Lower leg skin (tissue), 4 donors: ENCODE results near the gene RAB3C. TPM values are rescaled to one million over a fixed set of nuclear protein-coding genes. Genes with fewer than 3 reads are reported as not detected.
"Not testable (repeated sequence)": the region's sequence is repeated elsewhere in the genome, so short reads cannot be mapped to it uniquely, and the experiment has no call there.

Experiments used
- DNase-seq, 2 donors: peaks; one replicate each; pipeline ENCODE4 v3.0.0-alpha.2; 2019; ENCODE audit warnings: low spot score in 2 of 2
- H3K4me3 ChIP-seq: fragments of 200-600 bp; sonication (generic); 2 replicates; pipeline ENCODE4 v1.5.1; 2017; ENCODE audit warnings: mild to moderate bottlenecking, low read depth; ENCODE audit not compliant: poor library complexity, severe bottlenecking
- CTCF ChIP-seq, 3 donors: fragments of 450-650 bp; IDR thresholded peaks; one replicate each; pipeline ENCODE4 v1.5.1; 2016; ENCODE audit warnings: antibody characterized with exemption in 3 of 3, mild to moderate bottlenecking in 3 of 3, moderate library complexity in 2 of 3
- POLR2A ChIP-seq, 2 donors: fragments of 450-650 bp; IDR thresholded peaks; one replicate each; pipeline ENCODE4 v1.6.1; 2016 to 2017; ENCODE audit warnings: antibody characterized with exemption in 2 of 2, mild to moderate bottlenecking in 1 of 2, moderate library complexity in 1 of 2
- WGBS, 2 donors: methylation state at CpG; one replicate each; pipeline ENCODE4 v1.1.5; 2018; 5-methylcytosine and 5-hydroxymethylcytosine counted together
- intact Hi-C: fragments of 100-400 bp; cut with DNase I; formaldehyde crosslinking; loops from one replicate; pipeline ENCODE4 v1.15.0; 2023; ENCODE audit warnings: low total_unique reads
- total RNA-seq, 4 donors: library from RNA; depleted of rRNA; stranded (reverse); fragments of >200 nt; gene quantifications; one replicate each; pipeline ENCODE4 v1.1.0, GENCODE V29; 2016

RAB3C gene
- total RNA-seq, 4 donors from 2014 or later, result 0.04 to 1.2 (median 0.14) TPM

DNA sequence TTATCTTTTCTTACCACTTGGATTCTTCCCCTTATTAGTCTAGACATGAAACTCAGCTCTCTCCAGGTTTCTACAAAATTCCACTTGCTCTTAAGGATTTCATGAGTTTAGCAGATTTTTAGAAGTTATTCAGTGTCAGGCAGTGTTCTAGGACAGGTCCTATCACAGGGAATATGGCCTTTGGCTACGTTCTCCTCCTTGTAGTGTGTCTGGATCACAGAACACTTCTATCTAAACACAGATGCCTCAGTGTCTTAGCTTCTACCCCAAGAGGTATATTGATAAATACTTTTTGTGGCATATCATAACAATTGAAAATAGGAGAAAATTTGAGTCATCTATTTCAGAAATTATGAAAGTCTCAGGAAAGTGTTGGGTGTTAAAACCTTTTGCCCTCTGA lies 15.6 kb downstream of the RAB3C start:
- TF ChIP-seq CTCF (IDR thresholded peaks at IDR 0.05) (no peak), POLR2A (IDR thresholded peaks at IDR 0.05) (no peak)
- DNase-seq, result no peak
- intact Hi-C loops, result no loop called here
- 87 to 89% methylated on average over 1 of the region's 1 CpG for WGBS, 2 donors
- H3K4me3 ChIP-seq, result no peak overlapping the region

GRCh38 chr5:58599217-58599616 lies 16.3 kb downstream of the RAB3C start:
- no peak for DNase-seq
- WGBS, 2 donors, result 71 to 80% methylated on average over 1 of the region's 1 CpG
- intact Hi-C loops, result no loop called here
- no peak overlapping the region for H3K4me3 ChIP-seq
- TF ChIP-seq CTCF (IDR thresholded peaks at IDR 0.05), result no peak
- no peak for TF ChIP-seq POLR2A (IDR thresholded peaks at IDR 0.05)

DNA sequence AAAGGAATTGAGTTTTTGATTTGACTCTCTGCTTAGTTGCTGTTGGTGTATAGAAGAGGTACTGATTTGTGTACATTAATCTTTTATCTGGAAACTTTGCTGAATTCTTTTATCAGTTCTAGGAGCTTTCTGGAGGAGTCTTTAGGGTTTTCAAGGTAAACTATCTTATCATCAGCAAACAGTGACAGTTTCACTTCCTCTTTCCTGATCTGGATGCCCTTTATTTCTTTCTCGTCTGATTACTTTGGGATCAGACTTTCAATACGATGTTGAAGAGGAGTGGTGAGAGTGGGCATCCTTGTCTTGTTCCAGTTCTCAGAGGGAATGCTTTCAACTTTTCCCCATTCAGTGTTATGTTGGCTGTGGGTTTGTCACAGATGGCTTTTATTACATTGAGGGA lies 17.7 kb downstream of the RAB3C start:
- H3K4me3 ChIP-seq, DNase-seq, intact Hi-C loops: not testable (repeated sequence)
- 32 to 51% methylated on average over 2 of the region's 2 CpGs for WGBS, 2 donors

GRCh38 chr5:58602889-58603288 lies 20.0 kb downstream of the RAB3C start:
- DNase-seq, intact Hi-C loops, H3K4me3 ChIP-seq: not testable (repeated sequence)
- WGBS, 2 donors, result 97% methylated on average over 4 of the region's 4 CpGs

DNA sequence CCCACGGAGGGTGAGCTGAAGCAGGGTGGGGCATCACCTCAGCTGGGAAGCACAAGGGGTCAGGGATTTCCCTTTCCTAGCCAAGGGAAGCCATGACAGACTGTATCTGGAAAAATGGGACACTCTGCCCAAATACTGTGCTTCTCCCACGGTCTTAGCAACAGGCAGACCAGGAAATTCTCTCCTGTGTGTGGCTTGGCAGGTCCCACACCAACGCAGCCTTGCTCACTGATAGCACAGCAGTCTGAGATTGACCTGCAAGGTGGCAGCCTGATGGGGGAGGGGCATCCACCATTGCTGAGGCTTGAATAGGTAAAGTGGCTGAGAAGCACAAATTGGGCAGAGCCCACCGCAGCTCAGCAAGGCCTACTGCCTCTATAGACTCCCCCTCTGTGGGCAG lies 23.2 kb downstream of the RAB3C start:
- intact Hi-C loops, result no loop called here
- no peak for DNase-seq
- TF ChIP-seq CTCF (IDR thresholded peaks at IDR 0.05), result no peak
- TF ChIP-seq POLR2A (IDR thresholded peaks at IDR 0.05), result no peak
- 81 to 97% methylated on average over 4 of the region's 4 CpGs for WGBS, 2 donors
- H3K4me3 ChIP-seq, result no peak overlapping the region

- DNase-seq, result no peak
- intact Hi-C loops, result no loop called here
- TF ChIP-seq POLR2A (IDR thresholded peaks at IDR 0.05), result no peak
- TF ChIP-seq CTCF (IDR thresholded peaks at IDR 0.05), result no peak
- no peak overlapping the region for H3K4me3 ChIP-seq
Measured at GRCh38 chr5:58615972-58616371, 33.1 kb downstream of the RAB3C start.

DNA sequence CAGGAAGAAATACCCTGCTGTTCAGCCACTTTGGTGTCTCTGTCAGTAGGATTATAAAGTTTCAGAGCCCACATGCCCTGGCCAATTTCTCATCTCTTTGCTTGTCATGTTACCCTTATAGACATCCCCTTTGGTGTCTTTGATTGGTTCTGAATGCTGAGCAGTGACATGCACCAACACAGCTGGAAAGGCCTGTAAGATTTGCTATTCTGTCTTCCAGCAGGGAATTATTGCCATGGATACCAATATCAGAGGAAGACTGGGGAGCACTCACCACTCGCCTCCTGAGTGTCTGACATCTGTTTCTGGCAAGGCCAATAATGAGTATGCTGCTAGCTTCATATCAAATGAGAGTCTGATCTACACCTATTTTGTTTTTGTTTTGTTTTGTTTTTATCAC lies 34.4 kb downstream of the RAB3C start:
- TF ChIP-seq POLR2A (IDR thresholded peaks at IDR 0.05) (no peak), CTCF (IDR thresholded peaks at IDR 0.05) (no peak)
- 65 to 84% methylated on average over 1 of the region's 1 CpG for WGBS, 2 donors
- intact Hi-C loops, result no loop called here
- DNase-seq, result no peak
- no peak overlapping the region for H3K4me3 ChIP-seq
